Gastrocnemius medialis (tissue), 4 donors: ENCODE data around the gene CNGA2. TPM values are rescaled to one million over a fixed set of nuclear protein-coding genes. Genes with fewer than 3 reads are reported as not detected.

Experiments
- ATAC-seq, 2 donors: fragments of 150-250 bp; one replicate each; pipeline ENCODE4 v1.9.1; 2016
- DNase-seq, 2 donors: peaks; one replicate each; pipeline ENCODE4 v3.0.0-alpha.2; 2019
- H3K27ac ChIP-seq, 4 donors: fragments of 200-600 bp; sonication (generic); 1 replicate in 1 of 4; 2 replicates in 3 of 4; pipeline ENCODE4 v1.5.1; 2016 to 2018; ENCODE audit warnings: mild to moderate bottlenecking in 2 of 4, moderate library complexity in 1 of 4
- H3K27me3 ChIP-seq, 3 donors: fragments of 200-600 bp; sonication (generic) in 2 of 3; 1 replicate in 1 of 3; 2 replicates in 2 of 3; pipeline versions ENCODE4 v1.5.1 to v1.6.0; 2016 to 2019; ENCODE audit warnings: mild to moderate bottlenecking in 1 of 3, moderate library complexity in 1 of 3
- H3K36me3 ChIP-seq, 2 donors: fragments of 200-600 bp; sonication (generic) in 1 of 2; one replicate each; pipeline ENCODE4 v1.5.1; 2017 to 2018
- H3K4me1 ChIP-seq, 2 donors: fragments of 200-600 bp; sonication (generic) in 1 of 2; one replicate each; pipeline ENCODE4 v1.5.1; 2016 to 2017; ENCODE audit warnings: mild to moderate bottlenecking in 2 of 2
- H3K4me3 ChIP-seq, 4 donors: fragments of 200-600 bp; sonication (generic) in 3 of 4; 1 replicate in 1 of 4; 2 replicates in 3 of 4; pipeline ENCODE4 v1.5.1; 2016 to 2019; ENCODE audit warnings: mild to moderate bottlenecking in 2 of 4
- H3K9me3 ChIP-seq, 3 donors: fragments of 200-600 bp; sonication (generic) in 2 of 3; 1 replicate in 1 of 3; 2 replicates in 2 of 3; pipeline ENCODE4 v1.5.1; 2016 to 2019
- CTCF ChIP-seq, 5 experiments: fragments of 450-650 bp in 3 of 5; fragments of 200-600 bp in 2 of 5; sonication (generic) in 2 of 5; IDR thresholded peaks in 4 of 5; conservative IDR thresholded peaks in 1 of 5; 1 replicate in 4 of 5; 2 replicates in 1 of 5; pipeline ENCODE4 v1.5.1; 2016 to 2019; ENCODE audit warnings: antibody characterized with exemption in 5 of 5, mild to moderate bottlenecking in 3 of 5, moderate library complexity in 3 of 5
- POLR2A ChIP-seq, 2 donors: fragments of 450-650 bp; IDR thresholded peaks; one replicate each; pipeline ENCODE4 v1.6.1; 2017; ENCODE audit warnings: antibody characterized with exemption in 2 of 2, mild to moderate bottlenecking in 2 of 2, moderate library complexity in 2 of 2
- in situ Hi-C, 4 donors: fragments of 200-750 bp; cut with MboI; loops; one replicate each; pipeline versions ENCODE4 v1.15.0 to v1.8.0; 2017; ENCODE audit warnings: low sequenced_read_pairs in 4 of 4
- intact Hi-C: fragments of 100-400 bp; cut with DNase I; formaldehyde crosslinking; loops from one replicate; pipeline ENCODE4 v1.15.1; 2023; ENCODE audit warnings: low total_unique reads
- total RNA-seq, 4 donors: library from RNA; depleted of rRNA; stranded (reverse); fragments of >200 nt; gene quantifications; one replicate each; pipeline versions ENCODE4 v1.1.0 to v1.2.3, GENCODE V29; 2016

CNGA2 gene
- total RNA-seq, 4 donors from 2014 or later = not detected

GRCh38 chrX:151729056-151729725 lies 5.4 kb upstream of the CNGA2 start:
- TF ChIP-seq CTCF (IDR thresholded peaks at IDR 0.05 in 4 of 5, conservative IDR thresholded peaks at IDR 0.05 in 1 of 5) (no peak), POLR2A (IDR thresholded peaks at IDR 0.05) (no peak)
- ATAC-seq (no peak), DNase-seq (no peak)
- Histone ChIP-seq H3K4me3 (no peak overlapping the region), H3K36me3 (no peaks in the 10 kb centered on the region), H3K27me3 (no peaks in the 10 kb centered on the region), H3K4me1 (no peaks in the 10 kb centered on the region), H3K9me3 (no peaks in the 10 kb centered on the region), H3K27ac (no peak overlapping the region)
- intact Hi-C loops (no loop called here), in situ Hi-C loops (no loop called here)

GRCh38 chrX:151735219-151735618 lies 673 bp downstream of the CNGA2 start:
- DNase-seq = no peak
- no peaks in the 10 kb centered on the region for H3K27me3 ChIP-seq
- no peaks in the 10 kb centered on the region for H3K36me3 ChIP-seq
- no peak overlapping the region for H3K27ac ChIP-seq
- H3K4me1 ChIP-seq = no peaks in the 10 kb centered on the region
- no peaks in the 10 kb centered on the region for H3K9me3 ChIP-seq
- intact Hi-C loops (no loop called here), in situ Hi-C loops (no loop called here)
- no peak overlapping the region for H3K4me3 ChIP-seq
- TF ChIP-seq CTCF (IDR thresholded peaks at IDR 0.05 in 4 of 5, conservative IDR thresholded peaks at IDR 0.05 in 1 of 5) = no peak
- no peak for TF ChIP-seq POLR2A (IDR thresholded peaks at IDR 0.05)
- ATAC-seq = no peak

- intact Hi-C loops (no loop called here), in situ Hi-C loops (no loop called here)
- DNase-seq (no peak), ATAC-seq (no peak)
- no peaks in the 10 kb centered on the region for H3K9me3 ChIP-seq
- no peak overlapping the region for H3K27ac ChIP-seq
- no peak overlapping the region for H3K4me3 ChIP-seq
- H3K27me3 ChIP-seq = no peaks in the 10 kb centered on the region
- no peaks in the 10 kb centered on the region for H3K4me1 ChIP-seq
- no peak for TF ChIP-seq CTCF (IDR thresholded peaks at IDR 0.05 in 4 of 5, conservative IDR thresholded peaks at IDR 0.05 in 1 of 5)
- no peak for TF ChIP-seq POLR2A (IDR thresholded peaks at IDR 0.05)
- no peaks in the 10 kb centered on the region for H3K36me3 ChIP-seq
These were observed 2.1 kb downstream of the CNGA2 start for GRCh38 chrX:151736685-151737084.

GRCh38 chrX:151737494-151737893 lies 2.9 kb downstream of the CNGA2 start:
- TF ChIP-seq CTCF (IDR thresholded peaks at IDR 0.05 in 4 of 5, conservative IDR thresholded peaks at IDR 0.05 in 1 of 5) (no peak), POLR2A (IDR thresholded peaks at IDR 0.05) (no peak)
- H3K27ac ChIP-seq = no peak overlapping the region
- intact Hi-C loops = no loop called here
- H3K36me3 ChIP-seq = no peaks in the 10 kb centered on the region
- ATAC-seq (no peak), DNase-seq (no peak)
- no peaks in the 10 kb centered on the region for H3K9me3 ChIP-seq
- no peaks in the 10 kb centered on the region for H3K4me1 ChIP-seq
- H3K27me3 ChIP-seq = no peaks in the 10 kb centered on the region
- no peak overlapping the region for H3K4me3 ChIP-seq
- in situ Hi-C loops = no loop called here

- intact Hi-C loops = no loop called here
- in situ Hi-C loops = no loop called here
- DNase-seq (no peak), ATAC-seq (no peak)
- no peaks in the 10 kb centered on the region for H3K4me1 ChIP-seq
- no peaks in the 10 kb centered on the region for H3K27me3 ChIP-seq
- no peaks in the 10 kb centered on the region for H3K36me3 ChIP-seq
- H3K4me3 ChIP-seq = no peak overlapping the region
- TF ChIP-seq CTCF (IDR thresholded peaks at IDR 0.05 in 4 of 5, conservative IDR thresholded peaks at IDR 0.05 in 1 of 5) (no peak), POLR2A (IDR thresholded peaks at IDR 0.05) (no peak)
- no peak overlapping the region for H3K27ac ChIP-seq
- no peaks in the 10 kb centered on the region for H3K9me3 ChIP-seq
These were observed 4.2 kb downstream of the CNGA2 start for GRCh38 chrX:151738751-151739150.
